Neural cell (in vitro differentiated cells): Measurements from ENCODE around the gene GLUL.

ENCODE experiments used
- CTCF ChIP-seq: fragments of 450-650 bp; IDR thresholded peaks from 2 replicates; pipeline ENCODE4 v1.5.1; 2014; ENCODE audit warnings: antibody characterized with exemption, mild to moderate bottlenecking, moderate library complexity; ENCODE audit not compliant: poor library complexity, severe bottlenecking
- EZH2 ChIP-seq: fragments of 200-600, 300-800 bp; shearing (Covaris generic), sonication (generic); IDR thresholded peaks from 2 replicates; pipeline ENCODE4 v1.6.1; 2014; ENCODE audit warnings: antibody characterized with exemption, low read length, borderline replicate concordance, mild to moderate bottlenecking; ENCODE audit not compliant: insufficient read depth, poor library complexity, severe bottlenecking
- MXI1 ChIP-seq: fragments of 450-650 bp; conservative IDR thresholded peaks from 2 replicates; pipeline ENCODE4 v1.6.1; 2014; ENCODE audit warnings: antibody characterized with exemption, mild to moderate bottlenecking; ENCODE audit not compliant: poor library complexity, severe bottlenecking
- POLR2AphosphoS5 ChIP-seq: IDR thresholded peaks from 2 replicates; pipeline ENCODE4 v1.6.1; 2012
- RAD21 ChIP-seq: fragments of 450-650 bp; conservative IDR thresholded peaks from 2 replicates; pipeline ENCODE4 v1.6.1; 2014; ENCODE audit warnings: antibody characterized with exemption, mild to moderate bottlenecking, moderate library complexity
- SMC3 ChIP-seq: fragments of 450-650 bp; conservative IDR thresholded peaks from 2 replicates; pipeline ENCODE4 v1.6.1; 2014; ENCODE audit warnings: antibody characterized with exemption, mild to moderate bottlenecking, moderate library complexity; ENCODE audit not compliant: poor library complexity

- TF ChIP-seq CTCF (no peak), EZH2 (no peak), SMC3 (no peak), RAD21 (no peak), POLR2AphosphoS5 (no peak), MXI1 (no peak)
Measured at GRCh38 chr1:182404781-182405180, 13.2 kb upstream of the GLUL start.
